Mesenchymal stem cell (in vitro differentiated cells and primary cell): ENCODE results near the gene NUDT8.
"Not testable (repeated sequence)": the region's sequence is repeated elsewhere in the genome, so short reads cannot be mapped to it uniquely, and the experiment has no call there.

ENCODE experiments used
- DNase-seq: peaks from one replicate; pipeline ENCODE4 v3.0.0-alpha.2; 2013
- H2AFZ ChIP-seq: one replicate; pipeline ENCODE4 v1.6.1; 2013; ENCODE audit warnings: low read depth, mild to moderate bottlenecking, control low read depth, inconsistent platforms, low read length, moderate library complexity
- H2AK5ac ChIP-seq: 2 replicates; pipeline ENCODE4 v1.6.1; 2013; ENCODE audit warnings: low read length, moderate library complexity, mild to moderate bottlenecking, inconsistent platforms; ENCODE audit not compliant: severe bottlenecking
- H2BK120ac ChIP-seq: one replicate; pipeline ENCODE4 v1.6.1; 2013; ENCODE audit warnings: low read depth, mild to moderate bottlenecking, inconsistent platforms, low read length, moderate library complexity
- H2BK12ac ChIP-seq, 2 experiments: one replicate each; pipeline ENCODE4 v1.6.1; 2013; ENCODE audit warnings: inconsistent platforms in 2 of 2, low read length in 2 of 2, mild to moderate bottlenecking in 2 of 2, moderate library complexity in 2 of 2, control low read depth in 1 of 2
- H2BK15ac ChIP-seq: one replicate; pipeline ENCODE4 v1.6.1; 2013; ENCODE audit warnings: mild to moderate bottlenecking, low read depth, inconsistent platforms; ENCODE audit not compliant: poor library complexity, severe bottlenecking
- H2BK5ac ChIP-seq: 2 replicates; pipeline ENCODE4 v1.6.1; 2013; ENCODE audit warnings: low read depth, mild to moderate bottlenecking, low read length, control low read depth, inconsistent platforms; ENCODE audit not compliant: poor library complexity, severe bottlenecking
- H3K14ac ChIP-seq, 2 experiments: one replicate each; pipeline ENCODE4 v1.6.1; 2013; ENCODE audit warnings: inconsistent platforms in 2 of 2, low read length in 2 of 2, control low read depth in 1 of 2, mild to moderate bottlenecking in 1 of 2, moderate library complexity in 1 of 2
- H3K18ac ChIP-seq, 2 experiments: one replicate each; pipeline ENCODE4 v1.6.1; 2013; ENCODE audit warnings: inconsistent platforms in 2 of 2, low read length in 2 of 2, control low read depth in 1 of 2, low read depth in 1 of 2, mild to moderate bottlenecking in 1 of 2
- H3K23ac ChIP-seq, 2 experiments: one replicate each; pipeline ENCODE4 v1.6.1; 2013; ENCODE audit warnings: inconsistent platforms in 2 of 2, low read length in 2 of 2, mild to moderate bottlenecking in 2 of 2, moderate library complexity in 2 of 2, control low read depth in 1 of 2
- H3K27ac ChIP-seq: 2 replicates; pipeline ENCODE4 v1.5.1; 2013; ENCODE audit warnings: mild to moderate bottlenecking, moderate library complexity, low read length, control low read depth, inconsistent platforms; ENCODE audit not compliant: poor library complexity, severe bottlenecking
- H3K27me3 ChIP-seq, 2 experiments: 2 replicates each; pipeline versions ENCODE4 v1.6.1 to v1.7.0; 2013; ENCODE audit warnings: low read length in 2 of 2, mild to moderate bottlenecking in 2 of 2, moderate library complexity in 2 of 2, control low read depth in 1 of 2, inconsistent platforms in 1 of 2; ENCODE audit not compliant: control insufficient read depth in 1 of 2, insufficient read depth in 1 of 2
- H3K36me3 ChIP-seq, 2 experiments: 2 replicates each; pipeline versions ENCODE4 v1.6.1 to v1.7.0; 2013; ENCODE audit warnings: low read length in 2 of 2, control low read depth in 1 of 2, inconsistent platforms in 1 of 2, low read depth in 1 of 2, mild to moderate bottlenecking in 1 of 2; ENCODE audit not compliant: insufficient read depth in 2 of 2, control insufficient read depth in 1 of 2
- H3K4ac ChIP-seq, 2 experiments: one replicate each; pipeline ENCODE4 v1.6.1; 2013; ENCODE audit warnings: inconsistent platforms in 2 of 2, low read length in 2 of 2, mild to moderate bottlenecking in 2 of 2, moderate library complexity in 2 of 2, control low read depth in 1 of 2, low read depth in 1 of 2
- H3K4me1 ChIP-seq: 2 replicates; pipeline ENCODE4 v1.6.1; 2013; ENCODE audit warnings: low read depth, low read length, control low read depth; ENCODE audit not compliant: control insufficient read depth, insufficient read depth
- H3K4me2 ChIP-seq: 2 replicates; pipeline ENCODE4 v1.6.1; 2013; ENCODE audit warnings: low read length, mild to moderate bottlenecking, inconsistent platforms; ENCODE audit not compliant: poor library complexity, severe bottlenecking
- H3K4me3 ChIP-seq, 2 experiments: 2 replicates each; pipeline versions ENCODE4 v1.5.1 to v1.7.0; 2013; ENCODE audit warnings: low read length in 2 of 2, mild to moderate bottlenecking in 2 of 2, control low read depth in 1 of 2, low read depth in 1 of 2; ENCODE audit not compliant: insufficient read depth in 1 of 2
- H3K79me1 ChIP-seq: replicated peaks from 2 replicates; pipeline ENCODE4 v1.6.1; 2013; ENCODE audit warnings: mild to moderate bottlenecking, control low read depth, low read length, inconsistent platforms; ENCODE audit not compliant: poor library complexity, severe bottlenecking
- H3K9ac ChIP-seq: 2 replicates; pipeline ENCODE4 v1.7.0; 2013; ENCODE audit warnings: mild to moderate bottlenecking, low read length, moderate library complexity
- H3K9me3 ChIP-seq: 2 replicates; pipeline ENCODE4 v1.7.0; 2013; ENCODE audit warnings: mild to moderate bottlenecking, low read length; ENCODE audit not compliant: control insufficient read depth
- H4K8ac ChIP-seq: one replicate; pipeline ENCODE4 v1.6.1; 2013; ENCODE audit warnings: inconsistent platforms, mild to moderate bottlenecking, low read length, moderate library complexity
- H4K91ac ChIP-seq: one replicate; pipeline ENCODE4 v1.6.1; 2013; ENCODE audit warnings: mild to moderate bottlenecking, low read length, inconsistent platforms
- WGBS: methylation state at CpG from one replicate; pipeline ENCODE4 v1.1.7; 2013; ENCODE audit warnings: mixed read lengths; 5-methylcytosine and 5-hydroxymethylcytosine counted together

NUDT8 gene

DNA sequence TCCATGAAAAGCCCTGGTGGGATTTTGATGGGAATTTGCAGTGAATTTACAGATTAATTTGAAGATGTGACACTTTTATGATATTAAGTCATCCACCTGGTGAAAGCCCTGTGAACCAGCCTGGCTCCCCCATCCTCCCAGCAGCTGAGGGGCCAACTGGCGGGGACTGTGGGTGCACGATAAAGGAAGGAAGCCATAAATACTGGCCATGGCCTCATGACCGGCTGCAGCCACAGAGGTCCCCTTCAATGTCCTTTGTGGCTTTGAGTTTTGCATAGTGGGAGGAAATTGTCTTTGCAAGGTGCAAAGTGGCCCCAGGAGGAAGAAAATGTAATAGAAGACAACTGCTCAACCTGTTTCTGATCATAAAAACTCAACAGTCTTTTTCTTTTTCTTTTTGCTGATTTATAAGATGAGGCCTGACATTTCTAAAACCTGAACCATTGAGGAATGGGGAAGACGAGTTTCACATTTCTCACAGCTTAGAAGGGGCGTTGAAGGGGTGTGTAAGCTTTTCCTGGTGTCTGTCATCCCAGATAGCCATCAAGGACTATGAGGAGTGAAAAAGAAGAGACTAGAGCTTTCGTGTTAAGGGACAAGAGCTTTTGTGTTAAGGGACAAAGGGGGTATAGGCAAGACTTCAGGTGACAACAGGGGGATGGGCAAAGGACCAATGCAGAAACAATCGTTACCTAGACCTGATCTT is 29.3 kb downstream of the NUDT8 start:
- no peaks in the 10 kb centered on the region for H3K36me3 ChIP-seq
- H4K8ac ChIP-seq, result no peak overlapping the region
- 61% methylated on average over 7 of the region's 7 CpGs for WGBS
- H3K14ac ChIP-seq, result no peak overlapping the region
- H2BK12ac ChIP-seq, result no peak overlapping the region
- H3K27ac ChIP-seq, result no peak overlapping the region
- H4K91ac ChIP-seq, result no peak overlapping the region
- H3K27me3 ChIP-seq, result peaks cover 12 to 23% of the 10 kb centered on the region in 2 experiments
- no peak overlapping the region for H3K4me3 ChIP-seq
- H3K23ac ChIP-seq, result no peak overlapping the region
- DNase-seq, result no peak
- H3K4me2 ChIP-seq, result no peak overlapping the region
- no peak overlapping the region for H2AFZ ChIP-seq
- H3K4me1 ChIP-seq, result no peaks in the 10 kb centered on the region
- H3K79me1 ChIP-seq, result no peaks in the 10 kb centered on the region
- H3K18ac ChIP-seq, result no peak overlapping the region
- no peak overlapping the region for H3K4ac ChIP-seq
- H2BK5ac ChIP-seq, result no peak overlapping the region
- no peak overlapping the region for H2BK120ac ChIP-seq
- peaks cover 7% of the 10 kb centered on the region for H3K9me3 ChIP-seq
- H3K9ac ChIP-seq, result no peak overlapping the region
- H2AK5ac ChIP-seq, result no peak overlapping the region
- H2BK15ac ChIP-seq, result no peak overlapping the region

DNA sequence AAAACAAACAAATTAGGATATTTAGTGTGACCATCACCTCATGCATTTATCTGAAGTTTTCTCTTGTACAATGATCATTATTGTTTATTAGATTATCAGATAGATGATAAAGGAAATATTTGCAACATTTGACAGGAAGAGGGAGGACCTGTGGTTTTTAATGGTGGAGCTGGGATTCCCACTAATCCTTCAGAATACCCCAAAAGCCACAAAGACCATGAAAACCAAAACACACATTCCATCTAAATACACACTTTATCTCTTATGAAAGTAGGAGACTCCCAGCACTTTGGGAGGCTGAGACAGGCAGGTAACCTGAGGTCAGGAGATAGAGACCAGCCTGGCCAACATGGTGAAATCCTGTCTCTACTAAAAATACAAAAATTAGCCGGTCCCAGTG is 30.6 kb downstream of the NUDT8 start:
- Histone ChIP-seq H2AFZ (no peak overlapping the region), H3K9me3 (peaks cover 7% of the 10 kb centered on the region), H3K27me3 (peaks cover 12 to 23% of the 10 kb centered on the region in 2 experiments), H3K18ac (no peak overlapping the region), H2AK5ac (no peak overlapping the region), H3K9ac (no peak overlapping the region), H4K91ac (no peak overlapping the region), H3K4ac (no peak overlapping the region), H2BK120ac (no peak overlapping the region), H3K4me2 (no peak overlapping the region), H4K8ac (no peak overlapping the region), H3K23ac (no peak overlapping the region), H3K4me1 (no peaks in the 10 kb centered on the region), H3K79me1 (no peaks in the 10 kb centered on the region), H3K4me3 (no peak overlapping the region), H3K14ac (no peak overlapping the region), H2BK5ac (no peak overlapping the region), H3K36me3 (no peaks in the 10 kb centered on the region), H3K27ac (no peak overlapping the region), H2BK12ac (no peak overlapping the region), H2BK15ac (no peak overlapping the region)
- 27% methylated on average over 1 of the region's 1 CpG for WGBS
- no peak for DNase-seq

DNA sequence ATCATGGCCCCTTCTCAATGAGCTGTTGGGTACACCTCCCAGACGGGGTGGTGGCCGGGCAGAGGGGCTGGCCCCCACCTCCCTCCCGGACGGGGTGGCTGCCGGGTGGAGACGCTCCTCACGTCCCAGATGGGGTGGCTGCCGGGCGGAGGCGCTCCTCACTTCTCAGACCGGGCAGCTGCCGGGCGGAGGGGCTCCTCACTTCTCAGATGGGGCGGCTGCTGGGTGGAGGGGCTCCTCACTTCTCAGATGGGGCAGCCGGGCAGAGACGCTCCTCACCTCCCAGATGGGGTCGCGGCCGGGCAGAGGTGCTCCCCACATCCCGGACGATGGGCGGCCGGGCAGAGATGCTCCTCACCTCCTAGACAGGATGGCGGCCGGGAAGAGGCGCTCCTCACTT is 31.8 kb downstream of the NUDT8 start:
- H3K27me3 ChIP-seq, result peaks cover 12 to 33% of the 10 kb centered on the region in 2 experiments
- not testable (repeated sequence) for H4K91ac ChIP-seq, H3K4me2 ChIP-seq, H2AFZ ChIP-seq, H3K4me3 ChIP-seq, H3K27ac ChIP-seq, DNase-seq, H3K23ac ChIP-seq, H2BK5ac ChIP-seq, H3K36me3 ChIP-seq, H2BK15ac ChIP-seq, H3K18ac ChIP-seq, H3K4ac ChIP-seq, H3K4me1 ChIP-seq, H4K8ac ChIP-seq, H3K9me3 ChIP-seq, H2BK120ac ChIP-seq, H3K9ac ChIP-seq, H3K79me1 ChIP-seq, H2AK5ac ChIP-seq, H3K14ac ChIP-seq, H2BK12ac ChIP-seq
- 96% methylated on average over 23 of the region's 26 CpGs for WGBS

DNA sequence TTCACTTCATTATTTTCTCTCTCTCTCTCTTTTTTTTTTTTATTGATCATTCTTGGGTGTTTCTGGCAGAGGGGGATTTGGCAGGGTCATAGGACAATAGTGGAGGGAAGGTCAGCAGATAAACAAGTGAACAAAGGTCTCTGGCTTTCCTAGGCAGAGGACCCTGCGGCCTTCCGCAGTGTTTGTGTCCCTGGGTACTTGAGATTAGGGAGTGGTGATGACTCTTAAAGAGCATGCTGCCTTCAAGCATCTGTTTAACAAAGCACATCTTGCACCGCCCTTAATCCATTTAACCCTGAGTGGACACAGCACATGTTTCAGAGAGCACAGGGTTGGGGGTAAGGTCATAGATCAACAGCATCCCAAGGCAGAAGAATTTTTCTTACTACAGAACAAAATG is 32.3 kb downstream of the NUDT8 start:
- not testable (repeated sequence) for H3K4me3 ChIP-seq, H3K4me1 ChIP-seq, H4K91ac ChIP-seq, H3K23ac ChIP-seq, H2BK12ac ChIP-seq, H2BK5ac ChIP-seq, H3K79me1 ChIP-seq, H3K27ac ChIP-seq, H3K36me3 ChIP-seq, H3K14ac ChIP-seq, H3K4me2 ChIP-seq, H3K9ac ChIP-seq, H2BK15ac ChIP-seq, H3K4ac ChIP-seq, H4K8ac ChIP-seq, DNase-seq, H2BK120ac ChIP-seq, H3K9me3 ChIP-seq, H2AK5ac ChIP-seq, H3K18ac ChIP-seq, H2AFZ ChIP-seq
- peaks cover 12 to 33% of the 10 kb centered on the region in 2 experiments for H3K27me3 ChIP-seq
- WGBS, result no CpG with 5 or more reads among the region's 3 CpGs
